PC-3 (cell line): ENCODE results near the gene OCSTAMP.

Experiments used
- EZH2phosphoT487 ChIP-seq: fragments of 300-600 bp; sonication (generic); IDR thresholded peaks from 2 replicates; pipeline ENCODE4 v1.6.1; 2018; ENCODE audit warnings: mild to moderate bottlenecking, antibody characterized with exemption, low read length, borderline replicate concordance
- TF ChIP-seq, protein P1 (sequence below): fragments of 300-600 bp; sonication (generic); conservative IDR thresholded peaks from 2 replicates; pipeline ENCODE4 v1.5.1; 2017; ENCODE audit warnings: antibody characterized with exemption, low read depth, mild to moderate bottlenecking, low read length

DNA sequence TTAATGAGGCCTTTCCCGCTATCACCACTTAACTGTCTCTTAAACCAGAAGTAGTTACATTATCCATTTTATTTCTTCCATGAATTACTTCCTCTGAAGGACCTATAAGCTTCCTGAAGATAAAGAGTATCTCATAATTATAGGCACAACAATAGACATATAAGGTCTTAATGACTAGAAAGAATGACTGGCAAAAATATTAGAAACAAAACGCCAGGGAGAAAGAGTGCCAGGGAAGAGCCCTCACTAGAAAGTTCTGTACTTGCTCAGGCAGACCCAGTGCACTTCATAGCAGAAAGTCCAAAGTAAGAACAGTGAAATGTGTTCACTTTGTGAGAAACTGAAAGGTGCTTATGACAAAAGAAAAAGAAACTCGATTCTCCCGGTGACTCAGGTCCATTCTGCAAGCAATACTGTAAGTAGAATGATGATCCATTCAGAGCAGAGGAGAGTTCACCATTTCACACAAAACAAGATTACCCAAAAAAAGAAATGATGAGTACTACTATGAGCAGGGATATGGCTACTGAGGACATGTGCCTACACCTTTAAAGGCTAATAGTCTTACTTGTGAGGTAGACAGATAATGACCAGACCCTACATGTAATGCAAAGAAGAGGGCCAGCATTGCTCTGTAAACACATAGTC lies 42.6 kb downstream of the OCSTAMP start:
- TF ChIP-seq EZH2phosphoT487 = no peak
- TF ChIP-seq, protein P1, sequence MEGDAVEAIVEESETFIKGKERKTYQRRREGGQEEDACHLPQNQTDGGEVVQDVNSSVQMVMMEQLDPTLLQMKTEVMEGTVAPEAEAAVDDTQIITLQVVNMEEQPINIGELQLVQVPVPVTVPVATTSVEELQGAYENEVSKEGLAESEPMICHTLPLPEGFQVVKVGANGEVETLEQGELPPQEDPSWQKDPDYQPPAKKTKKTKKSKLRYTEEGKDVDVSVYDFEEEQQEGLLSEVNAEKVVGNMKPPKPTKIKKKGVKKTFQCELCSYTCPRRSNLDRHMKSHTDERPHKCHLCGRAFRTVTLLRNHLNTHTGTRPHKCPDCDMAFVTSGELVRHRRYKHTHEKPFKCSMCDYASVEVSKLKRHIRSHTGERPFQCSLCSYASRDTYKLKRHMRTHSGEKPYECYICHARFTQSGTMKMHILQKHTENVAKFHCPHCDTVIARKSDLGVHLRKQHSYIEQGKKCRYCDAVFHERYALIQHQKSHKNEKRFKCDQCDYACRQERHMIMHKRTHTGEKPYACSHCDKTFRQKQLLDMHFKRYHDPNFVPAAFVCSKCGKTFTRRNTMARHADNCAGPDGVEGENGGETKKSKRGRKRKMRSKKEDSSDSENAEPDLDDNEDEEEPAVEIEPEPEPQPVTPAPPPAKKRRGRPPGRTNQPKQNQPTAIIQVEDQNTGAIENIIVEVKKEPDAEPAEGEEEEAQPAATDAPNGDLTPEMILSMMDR = no peak
